ENCODE data around the gene LYPD5.

DNA sequence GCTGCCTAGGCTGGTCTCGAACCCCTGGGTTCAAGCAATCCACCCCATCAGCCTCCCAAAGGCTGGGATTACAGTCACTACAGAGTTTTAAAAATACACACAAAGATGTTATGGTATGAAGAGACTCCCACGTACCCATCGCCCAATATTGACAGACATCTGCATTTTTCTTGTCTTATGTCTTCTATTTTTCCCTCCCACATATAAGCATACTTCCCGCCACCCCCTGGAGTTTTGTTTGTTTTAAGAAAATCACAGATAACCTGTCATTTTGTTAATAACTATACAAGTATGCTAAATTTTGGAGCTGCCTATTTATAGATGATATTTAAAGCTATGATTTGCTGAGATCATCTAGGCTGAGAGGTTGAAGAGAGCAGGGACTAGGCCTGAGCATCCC is 41.3 kb downstream of the LYPD5 start:
- no peak for TF ChIP-seq CTCF (IDR thresholded peaks at IDR 0.05)
- TF ChIP-seq POLR2A (IDR thresholded peaks at IDR 0.05): no peak
- no peak for TF ChIP-seq POLR2AphosphoS5 (IDR thresholded peaks at IDR 0.05)
- TF ChIP-seq EP300 (IDR thresholded peaks at IDR 0.05; ENCODE audit: low read depth): no peak

All from transverse colon (tissue), 4 donors.